Measurements from ENCODE around the gene RTL5.

RTL5 gene

DNA sequence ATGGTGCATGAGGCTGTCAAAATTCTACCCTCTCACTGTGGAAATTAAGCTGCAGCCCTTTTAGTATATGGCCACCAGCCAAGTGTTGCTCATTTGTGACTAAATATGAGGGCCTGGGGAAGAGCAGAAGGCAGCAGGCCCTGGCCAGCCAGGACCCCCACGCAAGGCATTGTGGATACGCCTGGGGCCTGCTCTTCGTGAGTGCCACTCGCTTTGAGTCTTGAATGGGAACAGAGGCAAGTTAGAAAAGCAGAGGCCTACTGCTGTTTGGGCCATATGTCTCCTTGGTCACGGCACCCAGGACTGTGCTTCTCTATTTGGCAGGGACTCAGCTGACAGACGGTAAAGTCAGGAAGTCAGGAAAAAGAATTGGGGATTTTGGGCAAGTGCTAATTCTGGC, 10.9 kb downstream of the RTL5 start:
- DNase-seq (ENCODE audit: low read depth): no peak
- H3K4me3 ChIP-seq (ENCODE audit: low read depth, low read length): no peak overlapping the region
- TF ChIP-seq CTCF (IDR thresholded peaks at IDR 0.05; ENCODE audit: insufficient read depth, low read depth, low read length, missing control alignments): no peak

- no peak for TF ChIP-seq CTCF (IDR thresholded peaks at IDR 0.05; ENCODE audit: insufficient read depth, low read depth, low read length, missing control alignments)
Measured at GRCh38 chrX:72117636-72118210, 14.0 kb downstream of the RTL5 start.

GRCh38 chrX:72115380-72115779, 16.3 kb downstream of the RTL5 start:
- no peak for TF ChIP-seq CTCF (IDR thresholded peaks at IDR 0.05; ENCODE audit: insufficient read depth, low read depth, low read length, missing control alignments)
- DNase-seq (ENCODE audit: low read depth): no peak
- H3K4me3 ChIP-seq (ENCODE audit: low read depth, low read length): no peak overlapping the region

More at GRCh38 chrX:72117636-72118210, 14.0 kb downstream of the RTL5 start:
- DNase-seq (ENCODE audit: low read depth): no peak
- H3K4me3 ChIP-seq (ENCODE audit: low read depth, low read length): no peak overlapping the region

- no peak for TF ChIP-seq CTCF (IDR thresholded peaks at IDR 0.05; ENCODE audit: insufficient read depth, low read depth, low read length, missing control alignments)
- no peak overlapping the region for H3K4me3 ChIP-seq (ENCODE audit: low read depth, low read length)
- DNase-seq (ENCODE audit: low read depth): no peak
Measured at GRCh38 chrX:72114807-72115206, 16.9 kb downstream of the RTL5 start.

DNA sequence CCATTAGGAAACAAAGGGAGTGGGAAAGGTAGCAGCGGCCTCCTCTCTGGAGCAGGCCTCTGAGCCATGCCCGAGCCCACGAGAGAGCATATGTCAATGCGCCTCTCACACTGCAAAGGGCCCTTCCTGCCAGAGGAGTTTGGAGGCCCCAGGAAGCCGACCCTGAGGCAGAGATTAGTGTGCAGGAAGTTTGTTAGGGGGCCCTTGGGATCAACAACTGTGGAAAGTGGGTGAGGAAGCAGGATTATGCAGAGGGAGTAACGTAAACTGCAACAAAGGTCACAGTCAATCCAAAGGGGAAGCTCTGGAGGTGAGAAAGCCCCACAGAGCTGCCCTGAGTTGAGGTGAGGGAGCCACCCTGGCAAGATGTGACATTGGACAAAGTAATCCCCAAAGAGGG, 17.4 kb downstream of the RTL5 start:
- no peak overlapping the region for H3K4me3 ChIP-seq (ENCODE audit: low read depth, low read length)
- no peak for DNase-seq (ENCODE audit: low read depth)
- TF ChIP-seq CTCF (IDR thresholded peaks at IDR 0.05; ENCODE audit: insufficient read depth, low read depth, low read length, missing control alignments): no peak

GRCh38 chrX:72113461-72113860, 18.3 kb downstream of the RTL5 start:
- no peak for TF ChIP-seq CTCF (IDR thresholded peaks at IDR 0.05; ENCODE audit: insufficient read depth, low read depth, low read length, missing control alignments)
- DNase-seq (ENCODE audit: low read depth): no peak
- H3K4me3 ChIP-seq (ENCODE audit: low read depth, low read length): no peak overlapping the region

All from GM12865 (cell line).